ENCODE data around the gene LHFPL2.

The LHFPL2 gene

DNA sequence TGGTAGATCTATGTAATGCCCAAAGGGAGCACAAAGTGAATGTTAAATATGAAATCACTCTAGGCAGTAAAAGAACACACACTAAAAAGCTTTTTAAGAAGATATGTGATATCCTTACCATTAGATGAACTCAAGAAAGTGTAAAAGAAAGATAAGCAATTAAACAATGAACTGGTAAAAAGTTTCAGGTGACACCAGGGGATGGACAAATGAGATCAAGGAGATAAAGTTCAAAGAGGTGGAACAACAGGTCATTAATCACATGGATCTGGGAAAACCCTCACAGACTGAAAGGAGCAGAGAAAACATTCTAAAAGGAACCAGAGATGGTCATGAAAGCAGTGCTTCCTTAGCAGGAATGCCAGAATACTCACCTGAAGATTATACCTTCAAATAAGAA lies 40.7 kb downstream of the LHFPL2 start:
- TF ChIP-seq, protein P1, sequence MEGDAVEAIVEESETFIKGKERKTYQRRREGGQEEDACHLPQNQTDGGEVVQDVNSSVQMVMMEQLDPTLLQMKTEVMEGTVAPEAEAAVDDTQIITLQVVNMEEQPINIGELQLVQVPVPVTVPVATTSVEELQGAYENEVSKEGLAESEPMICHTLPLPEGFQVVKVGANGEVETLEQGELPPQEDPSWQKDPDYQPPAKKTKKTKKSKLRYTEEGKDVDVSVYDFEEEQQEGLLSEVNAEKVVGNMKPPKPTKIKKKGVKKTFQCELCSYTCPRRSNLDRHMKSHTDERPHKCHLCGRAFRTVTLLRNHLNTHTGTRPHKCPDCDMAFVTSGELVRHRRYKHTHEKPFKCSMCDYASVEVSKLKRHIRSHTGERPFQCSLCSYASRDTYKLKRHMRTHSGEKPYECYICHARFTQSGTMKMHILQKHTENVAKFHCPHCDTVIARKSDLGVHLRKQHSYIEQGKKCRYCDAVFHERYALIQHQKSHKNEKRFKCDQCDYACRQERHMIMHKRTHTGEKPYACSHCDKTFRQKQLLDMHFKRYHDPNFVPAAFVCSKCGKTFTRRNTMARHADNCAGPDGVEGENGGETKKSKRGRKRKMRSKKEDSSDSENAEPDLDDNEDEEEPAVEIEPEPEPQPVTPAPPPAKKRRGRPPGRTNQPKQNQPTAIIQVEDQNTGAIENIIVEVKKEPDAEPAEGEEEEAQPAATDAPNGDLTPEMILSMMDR (IDR thresholded peaks at IDR 0.05; ENCODE audit: low read depth, low read length, missing control alignments) = no peak
- DNase-seq (ENCODE audit: low read depth) = no peak
- no peak overlapping the region for H3K4me3 ChIP-seq (ENCODE audit: low read depth, low read length)

DNA sequence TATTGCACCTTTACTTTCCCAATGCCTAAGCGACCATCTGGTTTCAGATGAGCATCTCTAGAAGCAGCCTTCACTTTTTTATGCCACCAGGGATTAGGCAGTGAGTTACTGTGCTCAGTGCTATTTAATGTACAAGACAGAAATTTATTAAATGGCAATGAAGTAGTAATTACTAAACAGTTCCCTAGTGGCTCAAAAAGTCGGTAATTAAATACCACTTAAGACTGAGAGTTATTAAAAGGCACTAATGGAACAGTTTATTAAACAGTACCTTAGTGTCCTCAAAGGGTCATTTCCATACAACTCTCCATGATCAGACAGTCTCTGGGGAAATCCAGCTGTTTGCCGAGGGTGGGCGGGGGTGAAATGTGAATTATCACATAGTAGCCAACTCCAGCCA lies 42.3 kb downstream of the LHFPL2 start:
- no peak overlapping the region for H3K4me3 ChIP-seq (ENCODE audit: low read depth, low read length)
- TF ChIP-seq, protein P1 (IDR thresholded peaks at IDR 0.05; ENCODE audit: low read depth, low read length, missing control alignments) = no peak
- no peak for DNase-seq (ENCODE audit: low read depth)

DNA sequence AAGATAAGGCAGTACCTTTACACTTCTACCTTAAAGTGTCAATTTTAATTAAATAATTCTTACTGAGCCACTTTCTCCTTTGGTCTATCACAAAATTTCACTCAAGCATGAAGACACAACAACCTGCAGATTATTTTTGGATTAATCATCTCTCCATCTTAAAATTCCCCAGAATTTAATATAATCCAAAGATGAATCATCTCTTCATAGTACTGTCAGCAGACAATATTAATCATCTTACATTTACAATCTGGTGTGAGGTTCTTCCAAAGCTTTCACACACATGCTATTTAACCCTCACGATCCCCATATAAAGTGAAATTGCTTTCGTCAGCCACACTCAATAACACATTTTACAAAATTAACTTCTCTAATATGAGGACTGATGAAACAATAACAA lies 43.0 kb downstream of the LHFPL2 start:
- no peak for DNase-seq (ENCODE audit: low read depth)
- TF ChIP-seq, protein P1 (IDR thresholded peaks at IDR 0.05; ENCODE audit: low read depth, low read length, missing control alignments) = no peak
- H3K4me3 ChIP-seq (ENCODE audit: low read depth, low read length) = no peak overlapping the region

DNA sequence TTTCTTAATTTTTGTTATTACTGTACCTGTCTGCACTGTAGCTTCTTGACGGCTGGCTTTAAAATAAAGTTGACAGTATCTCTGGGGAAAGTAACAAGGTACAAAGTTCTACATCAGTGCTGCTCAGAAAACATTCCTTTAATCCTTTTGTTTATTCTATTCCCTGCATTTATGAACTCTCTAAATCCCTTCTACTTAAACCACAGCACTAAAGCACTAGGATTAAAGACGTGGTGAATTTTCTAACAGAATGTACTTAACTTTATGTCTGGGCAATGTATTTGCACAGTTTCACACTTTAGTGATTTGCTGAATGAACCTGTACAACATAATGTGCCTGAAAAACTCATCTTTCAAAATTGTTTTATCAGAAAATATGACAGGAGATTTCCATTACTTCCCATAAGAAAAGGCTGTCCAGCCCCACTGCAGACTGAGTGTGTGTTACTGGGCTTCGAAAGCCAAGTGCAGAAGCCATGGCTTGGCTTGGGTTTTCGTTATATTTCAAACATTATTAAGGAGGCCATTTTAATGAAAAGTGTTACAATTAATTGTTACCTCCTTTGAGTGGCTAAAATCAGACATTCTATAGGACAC lies 43.8 kb downstream of the LHFPL2 start:
- TF ChIP-seq, protein P1 (IDR thresholded peaks at IDR 0.05; ENCODE audit: low read depth, low read length, missing control alignments) = no peak
- no peak overlapping the region for H3K4me3 ChIP-seq (ENCODE audit: low read depth, low read length)
- DNase-seq (ENCODE audit: low read depth) = no peak

DNA sequence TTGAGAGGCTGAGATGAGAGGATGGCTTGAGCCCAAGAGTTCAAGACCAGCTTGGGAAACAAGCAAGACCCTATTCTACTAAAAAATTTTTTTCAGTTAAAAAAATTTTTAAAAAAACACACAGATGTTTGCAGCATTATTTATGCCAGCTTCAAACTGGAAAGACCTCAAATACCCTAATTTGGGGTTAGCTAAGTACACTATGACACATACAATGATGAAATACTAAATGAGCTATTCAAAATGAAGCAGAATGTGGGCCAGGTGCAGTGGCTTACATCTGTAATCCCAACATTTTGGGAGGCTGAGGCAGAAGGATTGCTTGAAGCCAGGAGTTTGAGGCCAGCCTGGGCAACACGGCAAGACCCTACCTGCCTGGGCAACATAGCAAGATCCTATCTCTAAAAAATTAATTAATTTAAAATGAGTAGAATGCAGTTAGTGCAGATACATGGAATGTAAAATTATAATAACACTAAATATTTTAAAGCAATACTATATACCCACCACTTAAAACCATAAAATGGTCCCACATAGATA lies 44.9 kb downstream of the LHFPL2 start:
- TF ChIP-seq, protein P1 (IDR thresholded peaks at IDR 0.05; ENCODE audit: low read depth, low read length, missing control alignments) = no peak
- H3K4me3 ChIP-seq (ENCODE audit: low read depth, low read length) = no peak overlapping the region
- no peak for DNase-seq (ENCODE audit: low read depth)

DNA sequence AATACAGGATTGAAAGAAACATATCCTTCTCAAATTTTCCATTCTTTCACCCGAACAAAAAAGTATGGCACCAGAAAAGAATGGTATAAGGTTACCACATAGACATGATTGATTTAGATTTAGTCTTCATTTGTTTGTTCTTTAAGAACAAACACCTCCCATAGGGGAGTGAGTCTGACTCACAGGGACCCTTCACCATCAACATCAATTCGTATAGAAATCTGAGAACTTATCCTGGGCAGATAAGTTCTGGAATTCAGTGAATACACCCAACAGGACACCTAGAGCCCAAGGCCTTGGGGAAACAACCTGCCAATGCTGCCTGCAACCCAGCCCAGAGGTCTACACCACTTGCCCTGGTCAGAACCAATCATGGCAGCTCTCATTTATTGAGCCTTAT lies 46.2 kb downstream of the LHFPL2 start:
- TF ChIP-seq, protein P1 (IDR thresholded peaks at IDR 0.05; ENCODE audit: low read depth, low read length, missing control alignments) = no peak
- DNase-seq (ENCODE audit: low read depth) = no peak
- no peak overlapping the region for H3K4me3 ChIP-seq (ENCODE audit: low read depth, low read length)

All from GM12864 (cell line).